ENCODE data around the gene PDCD1.

- TF ChIP-seq, protein P1, sequence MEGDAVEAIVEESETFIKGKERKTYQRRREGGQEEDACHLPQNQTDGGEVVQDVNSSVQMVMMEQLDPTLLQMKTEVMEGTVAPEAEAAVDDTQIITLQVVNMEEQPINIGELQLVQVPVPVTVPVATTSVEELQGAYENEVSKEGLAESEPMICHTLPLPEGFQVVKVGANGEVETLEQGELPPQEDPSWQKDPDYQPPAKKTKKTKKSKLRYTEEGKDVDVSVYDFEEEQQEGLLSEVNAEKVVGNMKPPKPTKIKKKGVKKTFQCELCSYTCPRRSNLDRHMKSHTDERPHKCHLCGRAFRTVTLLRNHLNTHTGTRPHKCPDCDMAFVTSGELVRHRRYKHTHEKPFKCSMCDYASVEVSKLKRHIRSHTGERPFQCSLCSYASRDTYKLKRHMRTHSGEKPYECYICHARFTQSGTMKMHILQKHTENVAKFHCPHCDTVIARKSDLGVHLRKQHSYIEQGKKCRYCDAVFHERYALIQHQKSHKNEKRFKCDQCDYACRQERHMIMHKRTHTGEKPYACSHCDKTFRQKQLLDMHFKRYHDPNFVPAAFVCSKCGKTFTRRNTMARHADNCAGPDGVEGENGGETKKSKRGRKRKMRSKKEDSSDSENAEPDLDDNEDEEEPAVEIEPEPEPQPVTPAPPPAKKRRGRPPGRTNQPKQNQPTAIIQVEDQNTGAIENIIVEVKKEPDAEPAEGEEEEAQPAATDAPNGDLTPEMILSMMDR (conservative IDR thresholded peaks at IDR 0.05; ENCODE audit: low read length), result no peak
- TF ChIP-seq EZH2phosphoT487 (IDR thresholded peaks at IDR 0.05; ENCODE audit: borderline replicate concordance), result no peak
These were observed 14.5 kb downstream of the PDCD1 start for GRCh38 chr2:241844066-241844728.

Measured in Loucy (cell line).